Measurements from ENCODE around the gene NR6A1. TPM values are rescaled to one million over a fixed set of nuclear protein-coding genes. Genes with fewer than 3 reads are reported as not detected.

NR6A1 gene
- total and polyA plus RNA-seq, 2 of the 13 experiments (the other 11 are each of a cell fraction or from before 2014, with no cell fraction given): 28.1 to 31.5 TPM

- TF ChIP-seq MAX (IDR thresholded peaks at IDR 0.05) (0 out of 2 replicates have a peak, but pooled peaks have one; percentile 21), FOXO1 (CRISPR knock-in tag; IDR thresholded peaks at IDR 0.05) (0 out of 2 replicates have a peak, but pooled peaks have one; percentile 33), HOXA7 (CRISPR knock-in tag; IDR thresholded peaks at IDR 0.05) (no peak), ZNF7 (CRISPR knock-in tag; IDR thresholded peaks at IDR 0.05) (no peak), ZNF121 (CRISPR knock-in tag; IDR thresholded peaks at IDR 0.05) (peak; percentile 45), KDM6A (CRISPR knock-in tag; IDR thresholded peaks at IDR 0.05; ENCODE audit: low read depth) (0 out of 2 replicates have a peak, but pooled peaks have one; percentile 42), KDM1A (CRISPR knock-in tag; IDR thresholded peaks at IDR 0.05) (peak; percentile 80), ZNF160 (CRISPR knock-in tag; IDR thresholded peaks at IDR 0.05) (no peak), SAP130 (CRISPR knock-in tag; IDR thresholded peaks at IDR 0.05; ENCODE audit: low read depth) (0 out of 2 replicates have a peak, but pooled peaks have one; percentile 28), NR2F6 (IDR thresholded peaks at IDR 0.05) (peak; percentile 21; the same call in 1 of the 2 replicates), NR2F6 (CRISPR knock-in tag; IDR thresholded peaks at IDR 0.05) (0 out of 2 replicates have a peak, but pooled peaks have one; percentile 47), ZNF501 (CRISPR knock-in tag; IDR thresholded peaks at IDR 0.05) (0 out of 2 replicates have a peak, but pooled peaks have one; percentile 20), MED1 (CRISPR knock-in tag; IDR thresholded peaks at IDR 0.05) (0 out of 2 replicates have a peak, but pooled peaks have one; percentile 26), ZNF644 (CRISPR knock-in tag; IDR thresholded peaks at IDR 0.05; ENCODE audit: low read depth) (0 out of 2 replicates have a peak, but pooled peaks have one; percentile 46), TCF12 (IDR thresholded peaks at IDR 0.05) (no peak), TCF12 (CRISPR knock-in tag; IDR thresholded peaks at IDR 0.05) (no peak), ZNF580 (CRISPR knock-in tag; IDR thresholded peaks at IDR 0.05; ENCODE audit: borderline replicate concordance, low read depth) (peak; percentile 65; the same call in 1 of the 2 replicates), NFRKB (IDR thresholded peaks at IDR 0.05) (no peak)
These were observed 203.7 kb downstream of the NR6A1 start (continued) for GRCh38 chr9:124567362-124567761.
